Measurements from ENCODE around the gene SVIL. TPM values are rescaled to one million over a fixed set of nuclear protein-coding genes. Genes with fewer than 3 reads are reported as not detected.
"Not testable (repeated sequence)": the region's sequence is repeated elsewhere in the genome, so short reads cannot be mapped to it uniquely, and the experiment has no call there.

Gene SVIL
- total RNA-seq, 1 donor from 2014 or later, result 58.5 TPM

GRCh38 chr10:29591651-29591968 is 43.2 kb downstream of the SVIL start:
- DNase-seq (ENCODE audit: low read depth), result no peak
- TF ChIP-seq CTCF (conservative IDR thresholded peaks at IDR 0.05; ENCODE audit: low read depth, low read length), result no peak
- H3K4me3 ChIP-seq (ENCODE audit: low read depth, low read length), result no peak overlapping the region

GRCh38 chr10:29590915-29591650 is 43.7 kb downstream of the SVIL start:
- no peak for DNase-seq (ENCODE audit: low read depth)
- TF ChIP-seq CTCF (conservative IDR thresholded peaks at IDR 0.05; ENCODE audit: low read depth, low read length), result no peak
- no peak overlapping the region for H3K4me3 ChIP-seq (ENCODE audit: low read depth, low read length)

DNA sequence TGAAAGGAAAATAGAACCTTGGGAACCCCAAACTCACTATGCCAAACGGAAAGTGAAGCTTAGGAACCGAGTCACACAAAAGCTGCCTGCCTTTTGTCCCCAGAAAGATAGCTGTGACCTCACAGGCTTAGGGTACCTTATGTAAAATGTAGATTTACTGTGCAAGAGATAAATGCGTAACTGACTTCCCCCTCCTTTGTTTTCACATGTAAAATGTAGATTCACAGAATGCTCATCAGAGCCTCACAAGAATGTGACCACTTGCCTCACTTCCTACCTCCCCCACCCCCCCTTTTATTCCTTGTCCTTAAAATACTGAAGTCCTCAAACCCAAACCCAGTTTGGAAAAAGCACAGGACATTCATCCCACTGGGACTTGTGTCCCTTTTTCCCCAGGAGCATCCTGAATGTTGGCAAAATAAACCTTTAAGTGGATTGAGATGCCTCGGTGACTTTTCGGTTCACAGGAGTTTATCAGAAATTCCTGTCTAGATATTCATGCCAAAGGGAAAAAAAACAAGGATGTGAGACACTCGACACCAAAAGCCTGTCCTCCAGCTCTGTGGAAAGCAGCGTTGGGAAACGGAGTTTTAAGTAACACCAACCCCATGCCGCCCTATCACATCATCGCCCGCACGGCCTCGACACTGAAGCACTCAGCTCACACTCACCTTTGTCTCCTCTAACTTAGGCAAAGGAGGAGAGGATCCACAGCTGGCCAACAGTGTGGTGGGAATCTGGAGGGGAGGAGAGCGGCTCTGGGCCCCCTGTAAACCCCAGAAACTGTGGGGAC is 45.9 kb downstream of the SVIL start:
- no peak for DNase-seq (ENCODE audit: low read depth)
- no peak for TF ChIP-seq CTCF (conservative IDR thresholded peaks at IDR 0.05; ENCODE audit: low read depth, low read length)
- H3K4me3 ChIP-seq (ENCODE audit: low read depth, low read length), result no peak overlapping the region

GRCh38 chr10:29587750-29588628 is 46.8 kb downstream of the SVIL start:
- H3K4me3 ChIP-seq (ENCODE audit: low read depth, low read length); DNase-seq (ENCODE audit: low read depth): not testable (repeated sequence)

DNA sequence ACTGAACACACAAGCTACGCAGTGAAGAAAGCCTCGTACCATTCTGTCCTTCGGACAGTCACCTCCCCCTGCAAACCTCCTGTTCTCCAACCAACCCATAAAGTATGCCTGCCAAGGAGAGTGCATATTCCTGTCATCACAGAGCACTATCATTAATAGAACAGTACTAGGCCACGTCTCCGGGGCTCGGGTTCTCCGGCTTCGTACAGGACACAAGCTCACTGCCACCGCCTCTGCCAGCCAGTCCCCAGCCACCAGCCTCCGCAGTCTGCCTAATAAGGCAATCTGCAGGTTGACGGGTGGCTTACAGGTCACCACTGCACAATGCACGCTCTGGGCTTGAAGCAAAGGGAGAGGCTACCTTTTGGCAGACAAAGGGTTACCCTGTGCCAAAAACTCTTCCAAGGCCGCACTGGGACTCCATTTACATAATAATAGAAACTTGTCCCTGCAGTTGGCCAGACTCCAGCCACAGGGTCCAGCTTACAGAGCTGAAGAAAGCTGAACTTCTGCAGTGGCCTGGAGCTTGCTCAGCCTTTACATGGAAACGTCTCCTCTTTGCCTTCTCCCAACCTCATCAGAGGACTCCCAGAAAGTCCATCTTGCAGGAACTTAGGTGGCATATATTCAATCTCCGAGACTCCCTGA is 47.5 kb downstream of the SVIL start:
- not testable (repeated sequence) for DNase-seq (ENCODE audit: low read depth); H3K4me3 ChIP-seq (ENCODE audit: low read depth, low read length)

DNA sequence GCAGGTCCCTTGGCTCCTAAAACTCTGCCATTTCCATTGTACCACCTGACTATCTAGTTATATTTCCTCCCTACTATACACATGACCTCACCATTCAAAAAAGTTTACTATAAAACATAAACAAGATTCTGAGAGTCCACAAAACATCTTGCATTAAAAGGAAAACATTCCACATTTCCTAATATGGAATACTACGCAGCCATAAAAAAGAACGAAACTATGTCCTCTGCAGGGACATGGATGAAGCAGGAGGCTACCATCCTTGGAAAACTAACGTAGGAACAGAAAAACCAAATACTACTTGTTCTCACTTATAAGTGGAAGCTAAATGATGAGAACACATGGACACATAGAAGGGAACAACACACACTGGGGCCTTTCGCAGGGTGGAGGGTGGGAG is 48.3 kb downstream of the SVIL start:
- TF ChIP-seq CTCF (conservative IDR thresholded peaks at IDR 0.05; ENCODE audit: low read depth, low read length), result no peak
- no peak overlapping the region for H3K4me3 ChIP-seq (ENCODE audit: low read depth, low read length)
- DNase-seq (ENCODE audit: low read depth), result no peak

DNA sequence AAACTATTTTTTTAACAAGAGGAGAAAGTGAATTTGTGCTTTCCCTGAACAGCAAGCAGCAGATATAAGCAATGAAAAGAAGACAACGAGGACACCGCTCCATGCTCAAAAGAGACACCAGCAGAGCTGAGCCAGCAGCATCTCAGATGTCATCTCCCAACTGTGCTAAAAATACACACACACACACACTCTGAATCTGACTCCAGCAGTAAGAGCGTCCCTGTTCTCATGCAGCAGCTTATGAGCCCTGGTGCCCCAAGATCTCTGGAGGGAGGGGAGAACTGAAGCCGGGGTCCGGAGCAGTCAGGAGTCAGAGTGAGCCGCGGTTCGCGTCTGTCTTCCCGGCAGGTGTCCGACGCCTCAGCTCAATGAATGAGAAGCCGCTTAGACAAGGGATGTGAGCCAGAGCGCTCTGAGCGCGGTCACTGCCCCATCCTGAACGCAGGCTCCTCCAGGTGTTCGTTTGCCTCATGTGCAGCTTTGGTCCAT is 49.2 kb downstream of the SVIL start:
- no peak for DNase-seq (ENCODE audit: low read depth)
- no peak overlapping the region for H3K4me3 ChIP-seq (ENCODE audit: low read depth, low read length)
- TF ChIP-seq CTCF (conservative IDR thresholded peaks at IDR 0.05; ENCODE audit: low read depth, low read length), result no peak

Measured in epithelial cell of proximal tubule (primary cell).